Nephron progenitor cell (in vitro differentiated cells): ENCODE results near the gene SCD5.

Experiments used
- DNase-seq: peaks from one replicate; pipeline ENCODE4 v3.0.0; 2021
- H3K27ac Mint-ChIP-seq: 2 replicates; pipeline ENCODE4 v1.8.0; 2021; ENCODE audit warnings: mild to moderate bottlenecking, moderate library complexity, mixed read lengths
- H3K27me3 Mint-ChIP-seq: 2 replicates; pipeline ENCODE4 v1.8.0; 2021; ENCODE audit warnings: mild to moderate bottlenecking, low read depth, mixed read lengths; ENCODE audit not compliant: poor library complexity
- H3K36me3 Mint-ChIP-seq: 2 replicates; pipeline ENCODE4 v1.8.0; 2021; ENCODE audit warnings: low read depth, mixed read lengths
- H3K4me1 Mint-ChIP-seq: 2 replicates; pipeline ENCODE4 v1.8.0; 2021; ENCODE audit warnings: mixed read lengths
- H3K4me3 Mint-ChIP-seq: 2 replicates; pipeline ENCODE4 v1.8.0; 2021; ENCODE audit warnings: mild to moderate bottlenecking, moderate library complexity, mixed read lengths
- H3K9me3 Mint-ChIP-seq: 2 replicates; pipeline ENCODE4 v1.8.0; 2021; ENCODE audit warnings: mild to moderate bottlenecking, moderate library complexity, mixed read lengths
- TF ChIP-seq, protein P1 (sequence below): fragments of 200-600 bp; sonication (generic); IDR thresholded peaks from 2 replicates; pipeline ENCODE4 v1.5.0; 2021; ENCODE audit warnings: antibody characterized with exemption

The SCD5 gene

DNA sequence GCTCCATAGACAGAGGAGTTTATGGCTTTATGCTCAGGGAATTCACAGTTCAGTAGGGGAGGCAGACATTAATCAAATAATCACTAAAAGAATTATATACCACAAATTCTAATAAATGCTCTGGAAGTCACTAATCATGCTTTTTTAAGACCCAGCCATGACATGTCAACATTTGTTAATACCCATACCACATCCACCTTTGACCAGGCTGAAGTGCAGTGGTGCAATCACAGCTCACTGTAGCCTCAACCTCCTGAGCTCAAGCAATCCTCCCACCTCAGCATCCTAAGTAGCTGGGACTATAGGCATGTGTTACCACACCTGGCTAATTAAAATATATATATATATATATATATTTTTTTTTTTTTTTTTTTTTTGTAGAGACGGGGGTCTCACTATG lies 12.8 kb upstream of the SCD5 start:
- no peaks in the 10 kb centered on the region for H3K9me3 Mint-ChIP-seq
- H3K27ac Mint-ChIP-seq: no peak overlapping the region
- peaks cover 13% of the 10 kb centered on the region for H3K27me3 Mint-ChIP-seq
- TF ChIP-seq, protein P1, sequence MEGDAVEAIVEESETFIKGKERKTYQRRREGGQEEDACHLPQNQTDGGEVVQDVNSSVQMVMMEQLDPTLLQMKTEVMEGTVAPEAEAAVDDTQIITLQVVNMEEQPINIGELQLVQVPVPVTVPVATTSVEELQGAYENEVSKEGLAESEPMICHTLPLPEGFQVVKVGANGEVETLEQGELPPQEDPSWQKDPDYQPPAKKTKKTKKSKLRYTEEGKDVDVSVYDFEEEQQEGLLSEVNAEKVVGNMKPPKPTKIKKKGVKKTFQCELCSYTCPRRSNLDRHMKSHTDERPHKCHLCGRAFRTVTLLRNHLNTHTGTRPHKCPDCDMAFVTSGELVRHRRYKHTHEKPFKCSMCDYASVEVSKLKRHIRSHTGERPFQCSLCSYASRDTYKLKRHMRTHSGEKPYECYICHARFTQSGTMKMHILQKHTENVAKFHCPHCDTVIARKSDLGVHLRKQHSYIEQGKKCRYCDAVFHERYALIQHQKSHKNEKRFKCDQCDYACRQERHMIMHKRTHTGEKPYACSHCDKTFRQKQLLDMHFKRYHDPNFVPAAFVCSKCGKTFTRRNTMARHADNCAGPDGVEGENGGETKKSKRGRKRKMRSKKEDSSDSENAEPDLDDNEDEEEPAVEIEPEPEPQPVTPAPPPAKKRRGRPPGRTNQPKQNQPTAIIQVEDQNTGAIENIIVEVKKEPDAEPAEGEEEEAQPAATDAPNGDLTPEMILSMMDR: no peak
- no peaks in the 10 kb centered on the region for H3K36me3 Mint-ChIP-seq
- H3K4me1 Mint-ChIP-seq: peaks cover 22% of the 10 kb centered on the region
- DNase-seq: no peak
- H3K4me3 Mint-ChIP-seq: no peak overlapping the region

DNA sequence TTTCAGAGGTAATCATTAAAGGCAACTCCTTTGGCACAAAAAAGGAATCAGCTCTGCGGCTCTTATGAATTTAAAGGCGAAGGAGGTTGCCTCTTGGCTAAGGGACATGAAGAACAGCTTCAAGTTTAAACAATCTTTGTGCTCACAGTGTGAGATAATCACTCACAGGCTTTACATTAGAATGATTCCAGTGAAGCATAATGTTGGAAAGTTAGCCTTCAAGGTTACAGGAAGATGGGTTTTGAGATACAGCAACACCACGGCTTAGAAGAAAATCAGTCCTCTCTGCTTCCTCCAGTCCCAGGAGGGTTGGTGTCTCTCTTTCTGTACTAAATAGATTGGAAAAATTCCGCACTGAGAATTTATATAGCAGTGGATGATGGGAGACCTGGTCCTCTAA lies 11.6 kb upstream of the SCD5 start:
- peaks cover 13% of the 10 kb centered on the region for H3K27me3 Mint-ChIP-seq
- H3K27ac Mint-ChIP-seq: no peak overlapping the region
- no peaks in the 10 kb centered on the region for H3K9me3 Mint-ChIP-seq
- H3K36me3 Mint-ChIP-seq: no peaks in the 10 kb centered on the region
- H3K4me3 Mint-ChIP-seq: no peak overlapping the region
- H3K4me1 Mint-ChIP-seq: peaks cover 22% of the 10 kb centered on the region
- DNase-seq: no peak
- TF ChIP-seq, protein P1: no peak

DNA sequence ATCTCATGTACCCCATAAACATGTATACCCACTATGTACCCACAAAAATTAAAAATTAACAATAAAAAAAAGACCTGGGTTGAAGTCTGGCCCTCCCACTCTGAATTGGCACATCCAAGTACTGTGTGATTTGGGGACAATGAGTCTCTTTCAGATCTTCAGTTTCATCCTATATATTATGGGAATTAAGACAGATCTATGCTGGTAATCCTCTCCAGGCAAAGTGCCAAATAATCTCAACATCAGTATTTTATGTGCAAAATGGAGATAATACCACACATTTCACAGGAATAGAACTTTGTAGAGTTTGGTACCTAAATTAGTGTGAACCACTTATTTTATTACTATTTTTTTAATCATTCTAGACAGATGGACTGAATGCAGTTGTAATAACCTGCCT lies 11.0 kb upstream of the SCD5 start:
- no peak overlapping the region for H3K4me3 Mint-ChIP-seq
- DNase-seq: no peak
- H3K27ac Mint-ChIP-seq: no peak overlapping the region
- TF ChIP-seq, protein P1: no peak
- H3K4me1 Mint-ChIP-seq: peaks cover 22% of the 10 kb centered on the region
- no peaks in the 10 kb centered on the region for H3K9me3 Mint-ChIP-seq
- H3K27me3 Mint-ChIP-seq: peaks cover 13% of the 10 kb centered on the region
- H3K36me3 Mint-ChIP-seq: no peaks in the 10 kb centered on the region

DNA sequence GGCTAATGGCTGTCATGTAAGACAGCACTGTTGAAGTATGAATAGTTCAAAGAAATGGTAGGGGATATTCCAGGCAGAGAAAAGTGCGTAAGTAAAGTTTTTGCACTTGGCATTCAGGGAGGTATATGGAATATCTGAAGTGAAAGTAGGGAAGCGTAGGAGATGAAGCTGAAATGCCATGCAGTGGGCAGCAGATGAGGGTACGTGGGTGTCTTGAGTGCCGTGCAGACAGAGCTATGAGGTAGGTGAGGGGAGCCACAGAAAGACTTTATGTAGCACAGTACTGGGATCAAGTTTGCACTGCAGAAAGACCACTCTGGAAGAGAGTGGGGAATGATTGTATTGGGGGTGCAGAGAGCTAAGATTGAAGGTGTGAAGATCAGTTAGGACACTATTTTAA lies 5.2 kb upstream of the SCD5 start:
- H3K27me3 Mint-ChIP-seq: peaks cover 10% of the 10 kb centered on the region
- H3K27ac Mint-ChIP-seq: no peak overlapping the region
- H3K4me3 Mint-ChIP-seq: no peak overlapping the region
- no peaks in the 10 kb centered on the region for H3K36me3 Mint-ChIP-seq
- peaks cover 7% of the 10 kb centered on the region for H3K4me1 Mint-ChIP-seq
- no peak for DNase-seq
- no peaks in the 10 kb centered on the region for H3K9me3 Mint-ChIP-seq
- TF ChIP-seq, protein P1: no peak

DNA sequence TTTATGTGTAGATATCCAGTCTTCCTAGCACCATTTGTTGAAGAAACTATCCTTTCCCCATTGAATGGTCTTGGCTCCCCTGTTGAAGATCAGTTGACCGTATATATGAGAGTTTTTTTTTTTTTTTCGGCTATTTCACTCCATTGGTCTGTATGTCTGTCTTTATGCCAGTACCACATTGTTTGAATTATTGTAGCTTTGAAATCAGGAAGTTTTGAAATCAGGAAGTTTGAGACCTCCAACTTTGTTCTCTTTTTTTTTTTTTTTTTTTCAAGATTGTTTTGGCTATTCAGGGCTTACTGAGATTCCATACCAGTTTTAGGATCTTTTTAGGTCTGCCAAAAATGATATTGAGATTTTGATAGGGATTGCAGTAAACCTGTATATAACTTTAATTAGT lies 4.3 kb upstream of the SCD5 start:
- Mint-ChIP-seq H3K4me1 (peaks cover 7% of the 10 kb centered on the region), H3K36me3 (no peaks in the 10 kb centered on the region), H3K27ac (no peak overlapping the region), H3K9me3 (no peaks in the 10 kb centered on the region), H3K4me3 (no peak overlapping the region), H3K27me3 (peaks cover 7% of the 10 kb centered on the region)
- TF ChIP-seq, protein P1: no peak
- no peak for DNase-seq

DNA sequence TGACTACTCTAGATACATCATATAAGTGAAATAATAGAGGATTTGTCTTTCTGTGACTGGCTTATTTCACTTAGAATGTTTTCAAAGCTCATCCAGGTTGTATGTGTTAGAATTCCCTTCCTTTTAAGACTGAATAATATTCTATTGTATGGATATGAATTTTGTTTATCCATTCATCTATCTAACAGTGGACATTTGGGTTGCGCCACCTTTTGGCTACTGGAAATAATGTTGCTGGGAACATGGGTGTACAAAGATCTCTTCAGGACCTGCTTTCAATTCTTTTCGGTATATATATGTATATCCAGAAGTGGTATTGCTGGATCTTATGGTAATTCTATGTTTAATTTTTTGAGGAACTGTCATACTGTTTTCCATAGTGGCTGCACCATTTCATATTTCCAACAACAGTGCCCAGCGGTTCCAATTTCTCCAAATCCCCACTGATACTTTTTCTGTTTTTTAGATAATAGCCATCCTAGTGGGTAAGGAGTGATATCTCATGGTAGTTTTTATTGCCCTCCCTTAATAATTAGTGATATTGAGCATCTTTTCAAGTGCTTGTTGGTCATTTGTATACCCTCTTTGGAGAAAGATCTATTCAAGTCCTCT lies 3.4 kb upstream of the SCD5 start:
- H3K4me1 Mint-ChIP-seq: peaks cover 14% of the 10 kb centered on the region
- no peak overlapping the region for H3K4me3 Mint-ChIP-seq
- peaks cover 7% of the 10 kb centered on the region for H3K27me3 Mint-ChIP-seq
- DNase-seq: no peak
- H3K27ac Mint-ChIP-seq: no peak overlapping the region
- no peaks in the 10 kb centered on the region for H3K36me3 Mint-ChIP-seq
- TF ChIP-seq, protein P1: no peak
- no peaks in the 10 kb centered on the region for H3K9me3 Mint-ChIP-seq
